NK-92 (cell line): ENCODE data around the gene PPP4R3A.
A peak's percentile ranks its signal among the peaks of the same experiment; 100 is the strongest.
"Not testable (repeated sequence)": the region's sequence is repeated elsewhere in the genome, so short reads cannot be mapped to it uniquely, and the experiment has no call there.

Experiments used
- DNase-seq: peaks from one replicate; lab custom pipeline; 2025; ENCODE audit not compliant: unreplicated experiment; lab: John Stamatoyannopoulos, UW

PPP4R3A gene

GRCh38 chr14:91510171-91511042 lies at the start of gene PPP4R3A:
TSS of gene PPP4R3A (minus strand) at chr14:91510310. CDS start at chr14:91509647, 663 bp downstream.
- peak; percentile 40 for DNase-seq

GRCh38 chr14:91555531-91555930 lies 45.4 kb upstream of the PPP4R3A start:
- no peak for DNase-seq

GRCh38 chr14:91554535-91555332 lies 44.6 kb upstream of the PPP4R3A start:
- DNase-seq: no peak

GRCh38 chr14:91548108-91548507 lies 38.0 kb upstream of the PPP4R3A start:
- no peak for DNase-seq

- DNase-seq: no peak
These were observed 36.0 kb upstream of the PPP4R3A start for GRCh38 chr14:91545946-91546716.

GRCh38 chr14:91545204-91545603 lies 35.1 kb upstream of the PPP4R3A start:
- DNase-seq: no peak

GRCh38 chr14:91536327-91536726 lies 26.2 kb upstream of the PPP4R3A start:
- DNase-seq: no peak

GRCh38 chr14:91534059-91534458 lies 23.9 kb upstream of the PPP4R3A start:
- DNase-seq: not testable (repeated sequence)

- DNase-seq: no peak
These were observed 23.5 kb upstream of the PPP4R3A start for GRCh38 chr14:91533623-91534022.

GRCh38 chr14:91523972-91524371 lies 13.9 kb upstream of the PPP4R3A start:
- DNase-seq: no peak

- no peak for DNase-seq
These were observed 11.0 kb upstream of the PPP4R3A start for GRCh38 chr14:91521061-91521640.

GRCh38 chr14:91520138-91520537 lies 10.0 kb upstream of the PPP4R3A start:
- no peak for DNase-seq

GRCh38 chr14:91519239-91520036 lies 9.3 kb upstream of the PPP4R3A start:
- no peak for DNase-seq

GRCh38 chr14:91516663-91517388 lies 6.7 kb upstream of the PPP4R3A start:
- no peak for DNase-seq

GRCh38 chr14:91515979-91516378 lies 5.9 kb upstream of the PPP4R3A start:
- no peak for DNase-seq

- no peak for DNase-seq
These were observed 903 bp upstream of the PPP4R3A start for GRCh38 chr14:91511043-91511383.

GRCh38 chr14:91509878-91510170 lies 286 bp downstream of the PPP4R3A start:
- no peak for DNase-seq

- no peak for DNase-seq
These were observed 830 bp downstream of the PPP4R3A start for GRCh38 chr14:91509083-91509877.

GRCh38 chr14:91508105-91508504 lies 2.0 kb downstream of the PPP4R3A start:
- DNase-seq: no peak
